ENCODE measurements around the gene ACVR1C. TPM values are rescaled to one million over a fixed set of nuclear protein-coding genes. Genes with fewer than 3 reads are reported as not detected.

ACVR1C gene
- total and polyA plus RNA-seq, 2 of the 8 experiments (the other 6 are each of a cell fraction or from before 2014, with no cell fraction given) = 0.21 to 0.52 TPM

GRCh38 chr2:157476953-157477709 lies 151.5 kb downstream of the ACVR1C start (continued):
- TF ChIP-seq CHD7 (IDR thresholded peaks at IDR 0.05; ENCODE audit: insufficient replicate concordance, low read length) = no peak
- no peak for TF ChIP-seq TAF7 (optimal IDR thresholded peaks at IDR 0.05; ENCODE audit: borderline replicate concordance, low read depth, low read length)
- TF ChIP-seq POU5F1 (IDR thresholded peaks at IDR 0.05; ENCODE audit: low read depth, low read length) = no peak
- no peak for TF ChIP-seq RBBP5 (IDR thresholded peaks at IDR 0.05; ENCODE audit: borderline replicate concordance, low read depth, low read length)
- TF ChIP-seq HDAC2 (IDR thresholded peaks at IDR 0.05; ENCODE audit: borderline replicate concordance in 1 of 2, low read depth in 2 of 2, low read length in 2 of 2) = no peak
- no peak for TF ChIP-seq RXRA (IDR thresholded peaks at IDR 0.05; ENCODE audit: insufficient read depth, low read depth, low read length)
- TF ChIP-seq CEBPB (IDR thresholded peaks at IDR 0.05; ENCODE audit: low read depth, low read length) = no peak
- no peak for TF ChIP-seq USF2 (IDR thresholded peaks at IDR 0.05; ENCODE audit: low read length)
- no peak for TF ChIP-seq MAFK (IDR thresholded peaks at IDR 0.05; ENCODE audit: low read depth, low read length)

All from H1 (cell line).